ENCODE data around the gene PRPS1L1.

Gene PRPS1L1

GRCh38 chr7:18003286-18003994 is 24.2 kb downstream of the PRPS1L1 start:
- Histone ChIP-seq H3K4me1 (ENCODE audit: control insufficient read depth, insufficient read depth, low read length) (no peaks in the 10 kb centered on the region), H3K27me3 (ENCODE audit: control insufficient read depth, insufficient read depth, low read length) (no peaks in the 10 kb centered on the region), H3K4me3 (ENCODE audit: low read depth, low read length) (no peak overlapping the region)

GRCh38 chr7:17998692-17999091 is 29.0 kb downstream of the PRPS1L1 start:
- no peak overlapping the region for H3K4me3 ChIP-seq (ENCODE audit: low read depth, low read length)
- H3K4me1 ChIP-seq (ENCODE audit: control insufficient read depth, insufficient read depth, low read length), result no peaks in the 10 kb centered on the region
- H3K27me3 ChIP-seq (ENCODE audit: control insufficient read depth, insufficient read depth, low read length), result no peaks in the 10 kb centered on the region

More at GRCh38 chr7:18003286-18003994, 24.2 kb downstream of the PRPS1L1 start:
- H3K9me3 ChIP-seq (ENCODE audit: control insufficient read depth, insufficient read depth, low read length), result peaks cover 3% of the 10 kb centered on the region
- H3K36me3 ChIP-seq (ENCODE audit: control insufficient read depth, insufficient read depth, low read length), result no peaks in the 10 kb centered on the region
- no peak overlapping the region for H3K9ac ChIP-seq (ENCODE audit: low read depth, low read length)

GRCh38 chr7:17996442-17997223 is 31.0 kb downstream of the PRPS1L1 start:
- Histone ChIP-seq H3K4me1 (ENCODE audit: control insufficient read depth, insufficient read depth, low read length) (no peaks in the 10 kb centered on the region), H3K9ac (ENCODE audit: low read depth, low read length) (no peak overlapping the region), H3K36me3 (ENCODE audit: control insufficient read depth, insufficient read depth, low read length) (no peaks in the 10 kb centered on the region), H3K9me3 (ENCODE audit: control insufficient read depth, insufficient read depth, low read length) (peaks cover 3% of the 10 kb centered on the region), H3K4me3 (ENCODE audit: low read depth, low read length) (no peak overlapping the region), H3K27me3 (ENCODE audit: control insufficient read depth, insufficient read depth, low read length) (no peaks in the 10 kb centered on the region)

More at GRCh38 chr7:17998692-17999091, 29.0 kb downstream of the PRPS1L1 start:
- H3K9me3 ChIP-seq (ENCODE audit: control insufficient read depth, insufficient read depth, low read length), result peaks cover 3% of the 10 kb centered on the region
- no peaks in the 10 kb centered on the region for H3K36me3 ChIP-seq (ENCODE audit: control insufficient read depth, insufficient read depth, low read length)
- no peak overlapping the region for H3K9ac ChIP-seq (ENCODE audit: low read depth, low read length)

GRCh38 chr7:17996040-17996439 is 31.6 kb downstream of the PRPS1L1 start:
- Histone ChIP-seq H3K9me3 (ENCODE audit: control insufficient read depth, insufficient read depth, low read length) (peaks cover 3% of the 10 kb centered on the region), H3K27me3 (ENCODE audit: control insufficient read depth, insufficient read depth, low read length) (no peaks in the 10 kb centered on the region), H3K4me3 (ENCODE audit: low read depth, low read length) (no peak overlapping the region), H3K36me3 (ENCODE audit: control insufficient read depth, insufficient read depth, low read length) (no peaks in the 10 kb centered on the region), H3K9ac (ENCODE audit: low read depth, low read length) (no peak overlapping the region), H3K4me1 (ENCODE audit: control insufficient read depth, insufficient read depth, low read length) (no peaks in the 10 kb centered on the region)

GRCh38 chr7:17994079-17994850 is 33.4 kb downstream of the PRPS1L1 start:
- H3K9ac ChIP-seq (ENCODE audit: low read depth, low read length), result no peak overlapping the region
- no peak overlapping the region for H3K4me3 ChIP-seq (ENCODE audit: low read depth, low read length)
- no peaks in the 10 kb centered on the region for H3K4me1 ChIP-seq (ENCODE audit: control insufficient read depth, insufficient read depth, low read length)

GRCh38 chr7:17991866-17992648 is 35.6 kb downstream of the PRPS1L1 start:
- Histone ChIP-seq H3K36me3 (ENCODE audit: control insufficient read depth, insufficient read depth, low read length) (no peaks in the 10 kb centered on the region), H3K4me3 (ENCODE audit: low read depth, low read length) (no peak overlapping the region), H3K9me3 (ENCODE audit: control insufficient read depth, insufficient read depth, low read length) (no peaks in the 10 kb centered on the region), H3K9ac (ENCODE audit: low read depth, low read length) (no peak overlapping the region), H3K4me1 (ENCODE audit: control insufficient read depth, insufficient read depth, low read length) (no peaks in the 10 kb centered on the region), H3K27me3 (ENCODE audit: control insufficient read depth, insufficient read depth, low read length) (no peaks in the 10 kb centered on the region)

More at GRCh38 chr7:17994079-17994850, 33.4 kb downstream of the PRPS1L1 start:
- peaks cover 3% of the 10 kb centered on the region for H3K9me3 ChIP-seq (ENCODE audit: control insufficient read depth, insufficient read depth, low read length)
- no peaks in the 10 kb centered on the region for H3K36me3 ChIP-seq (ENCODE audit: control insufficient read depth, insufficient read depth, low read length)
- no peaks in the 10 kb centered on the region for H3K27me3 ChIP-seq (ENCODE audit: control insufficient read depth, insufficient read depth, low read length)

- Histone ChIP-seq H3K4me3 (ENCODE audit: low read depth, low read length) (no peak overlapping the region), H3K27me3 (ENCODE audit: control insufficient read depth, insufficient read depth, low read length) (no peaks in the 10 kb centered on the region), H3K9me3 (ENCODE audit: control insufficient read depth, insufficient read depth, low read length) (no peaks in the 10 kb centered on the region), H3K4me1 (ENCODE audit: control insufficient read depth, insufficient read depth, low read length) (no peaks in the 10 kb centered on the region), H3K36me3 (ENCODE audit: control insufficient read depth, insufficient read depth, low read length) (no peaks in the 10 kb centered on the region), H3K9ac (ENCODE audit: low read depth, low read length) (no peak overlapping the region)
Measured at GRCh38 chr7:17990761-17991160, 36.9 kb downstream of the PRPS1L1 start.

- Histone ChIP-seq H3K9ac (ENCODE audit: low read depth, low read length) (no peak overlapping the region), H3K36me3 (ENCODE audit: control insufficient read depth, insufficient read depth, low read length) (no peaks in the 10 kb centered on the region), H3K27me3 (ENCODE audit: control insufficient read depth, insufficient read depth, low read length) (no peaks in the 10 kb centered on the region), H3K4me1 (ENCODE audit: control insufficient read depth, insufficient read depth, low read length) (no peaks in the 10 kb centered on the region), H3K9me3 (ENCODE audit: control insufficient read depth, insufficient read depth, low read length) (no peaks in the 10 kb centered on the region), H3K4me3 (ENCODE audit: low read depth, low read length) (no peak overlapping the region)
Measured at GRCh38 chr7:17989546-17989945, 38.1 kb downstream of the PRPS1L1 start.

- Histone ChIP-seq H3K36me3 (ENCODE audit: control insufficient read depth, insufficient read depth, low read length) (no peaks in the 10 kb centered on the region), H3K27me3 (ENCODE audit: control insufficient read depth, insufficient read depth, low read length) (no peaks in the 10 kb centered on the region), H3K4me1 (ENCODE audit: control insufficient read depth, insufficient read depth, low read length) (no peaks in the 10 kb centered on the region), H3K9me3 (ENCODE audit: control insufficient read depth, insufficient read depth, low read length) (no peaks in the 10 kb centered on the region), H3K9ac (ENCODE audit: low read depth, low read length) (no peak overlapping the region), H3K4me3 (ENCODE audit: low read depth, low read length) (no peak overlapping the region)
Measured at GRCh38 chr7:17988858-17989257, 38.8 kb downstream of the PRPS1L1 start.

GRCh38 chr7:17988141-17988540 is 39.5 kb downstream of the PRPS1L1 start:
- H3K4me1 ChIP-seq (ENCODE audit: control insufficient read depth, insufficient read depth, low read length), result no peaks in the 10 kb centered on the region
- H3K9ac ChIP-seq (ENCODE audit: low read depth, low read length), result no peak overlapping the region
- no peak overlapping the region for H3K4me3 ChIP-seq (ENCODE audit: low read depth, low read length)
- H3K36me3 ChIP-seq (ENCODE audit: control insufficient read depth, insufficient read depth, low read length), result no peaks in the 10 kb centered on the region
- H3K9me3 ChIP-seq (ENCODE audit: control insufficient read depth, insufficient read depth, low read length), result no peaks in the 10 kb centered on the region
- H3K27me3 ChIP-seq (ENCODE audit: control insufficient read depth, insufficient read depth, low read length), result no peaks in the 10 kb centered on the region

- H3K9ac ChIP-seq (ENCODE audit: low read depth, low read length), result no peak overlapping the region
- no peaks in the 10 kb centered on the region for H3K36me3 ChIP-seq (ENCODE audit: control insufficient read depth, insufficient read depth, low read length)
- H3K4me3 ChIP-seq (ENCODE audit: low read depth, low read length), result no peak overlapping the region
Measured at GRCh38 chr7:17986851-17987250, 40.8 kb downstream of the PRPS1L1 start.

More at GRCh38 chr7:17986851-17987250, 40.8 kb downstream of the PRPS1L1 start:
- no peaks in the 10 kb centered on the region for H3K9me3 ChIP-seq (ENCODE audit: control insufficient read depth, insufficient read depth, low read length)
- no peaks in the 10 kb centered on the region for H3K27me3 ChIP-seq (ENCODE audit: control insufficient read depth, insufficient read depth, low read length)
- no peaks in the 10 kb centered on the region for H3K4me1 ChIP-seq (ENCODE audit: control insufficient read depth, insufficient read depth, low read length)
